CD4-positive, alpha-beta T cell (primary cell): ENCODE results near the gene SFT2D3. TPM values are rescaled to one million over a fixed set of nuclear protein-coding genes. Genes with fewer than 3 reads are reported as not detected.

Experiments
- ATAC-seq: fragments of 200-7000 bp; cut with Tn5 transposase; one replicate; pipeline ENCODE4 v1.10.0; 2022; ENCODE audit warnings: mild to moderate bottlenecking; ENCODE audit not compliant: poor library complexity
- CTCF ChIA-PET: fragments of 350-600 bp; sonication (Branson Sonifier 250); formaldehyde crosslinking; loops from one replicate; lab custom pipeline; 2021; ENCODE audit warnings: antibody characterized with exemption, inconsistent platforms; lab: Charles Lee
- POLR2A ChIA-PET: fragments of 350-600 bp; sonication (Branson Sonifier 250); formaldehyde crosslinking; loops from one replicate; lab custom pipeline; 2021; ENCODE audit warnings: antibody characterized with exemption, inconsistent platforms; lab: Charles Lee
- DNase-seq, 14 experiments: peaks; one replicate each; pipeline ENCODE4 v3.0.0-alpha.2; 2013 to 2020; ENCODE audit warnings: mixed read lengths in 2 of 14
- H3K27ac ChIP-seq, 2 donors: one replicate each; pipeline versions ENCODE4 v1.5.1 to v1.7.0; 2013; ENCODE audit warnings: low read length in 2 of 2, low read depth in 1 of 2, mild to moderate bottlenecking in 1 of 2
- H3K27me3 ChIP-seq, 2 experiments: 1 replicate in 1 of 2; 2 replicates in 1 of 2; pipeline versions ENCODE4 v1.6.1 to v1.7.0; 2013; ENCODE audit warnings: low read length in 2 of 2, control low read depth in 1 of 2, mild to moderate bottlenecking in 1 of 2, moderate library complexity in 1 of 2; ENCODE audit not compliant: insufficient read depth in 2 of 2, control insufficient read depth in 1 of 2
- H3K36me3 ChIP-seq: one replicate; pipeline ENCODE4 v1.6.1; 2013; ENCODE audit warnings: low read length, control low read depth; ENCODE audit not compliant: insufficient read depth
- H3K4me1 ChIP-seq: one replicate; pipeline ENCODE4 v1.6.1; 2013; ENCODE audit warnings: low read length, control low read depth; ENCODE audit not compliant: insufficient read depth
- H3K4me3 ChIP-seq: one replicate; pipeline ENCODE4 v1.5.1; 2013; ENCODE audit warnings: mild to moderate bottlenecking, low read length, moderate library complexity
- H3K9me3 ChIP-seq, 2 experiments: 1 replicate in 1 of 2; 2 replicates in 1 of 2; pipeline versions ENCODE4 v1.6.1 to v1.7.0; 2013; ENCODE audit warnings: low read length in 2 of 2, mild to moderate bottlenecking in 2 of 2, control low read depth in 1 of 2, moderate library complexity in 1 of 2; ENCODE audit not compliant: control insufficient read depth in 1 of 2, insufficient read depth in 1 of 2
- H3K27ac Mint-ChIP-seq: one replicate; pipeline ENCODE4 v1.8.0; 2020; ENCODE audit warnings: mixed read lengths
- H3K27me3 Mint-ChIP-seq: one replicate; pipeline ENCODE4 v1.8.0; 2021; ENCODE audit warnings: mixed read lengths
- H3K36me3 Mint-ChIP-seq: one replicate; pipeline ENCODE4 v1.8.0; 2021; ENCODE audit warnings: low read depth, mixed read lengths
- H3K4me1 Mint-ChIP-seq: one replicate; pipeline ENCODE4 v1.8.0; 2021; ENCODE audit warnings: low read depth, mixed read lengths
- H3K4me3 Mint-ChIP-seq: one replicate; pipeline ENCODE4 v1.8.0; 2020; ENCODE audit warnings: mild to moderate bottlenecking, mixed read lengths
- H3K9me3 Mint-ChIP-seq: one replicate; pipeline ENCODE4 v1.8.0; 2020; ENCODE audit warnings: mixed read lengths
- CTCF ChIP-seq: fragments of 200-600 bp; IDR thresholded peaks from one replicate; pipeline ENCODE4 v1.8.0; 2022; ENCODE audit warnings: antibody characterized with exemption, mild to moderate bottlenecking
- intact Hi-C, 2 experiments: fragments of 100-400 bp; cut with DNase I in 1 of 2; cut with micrococcal nuclease in 1 of 2; formaldehyde crosslinking; loops; one replicate each; pipeline versions ENCODE4 v1.15.1 to v1.9.0; 2023 to 2025; cut with DNase I, micrococcal nuclease
- total RNA-seq, 174 experiments: library from RNA in 2 of 174; stranded (reverse) in 2 of 174; gene quantifications; one replicate each; pipeline ENCODE4 v1.2.3 and lab custom pipeline; 2021 to 2026

The SFT2D3 gene
- total RNA-seq, 2 experiments from 2014 or later, result 8.5 to 8.9 TPM

GRCh38 chr2:127700527-127701192 is 637 bp upstream of the SFT2D3 start:
- Mint-ChIP-seq H3K4me1 (peaks cover 50% of the 10 kb centered on the region), H3K4me3 (peak overlapping the region; percentile 97), H3K27ac (peak overlapping the region; percentile 99), H3K36me3 (peaks cover 31% of the 10 kb centered on the region), H3K27me3 (no peaks in the 10 kb centered on the region), H3K9me3 (no peaks in the 10 kb centered on the region)
- ChIA-PET CTCF (no interaction called here), POLR2A (interaction anchor here (0.7 to 2.5 kb wide), 22 partner anchors 10 to 407 kb away, joined by 3 to 31 read pairs (median 7); partner anchors contain the start of genes ERCC3, IWS1, LIMS2 and POLR2D)
- peak overlapping the region; percentile 83 for H3K4me3 ChIP-seq
- intact Hi-C loops, result loop anchor here (2.0 to 5.0 kb wide), 8 partner anchors 58 to 392 kb away; partner anchors contain the start of genes IWS1 (in 2 of the 2), WDR33 (in 2 of the 2), POLR2D (in 1 of the 2) and SAP130 (in 1 of the 2)
- no peaks in the 10 kb centered on the region for H3K27me3 ChIP-seq
- peak; percentile 0 for ATAC-seq
- no peaks in the 10 kb centered on the region for H3K9me3 ChIP-seq
- H3K27ac ChIP-seq, result peak overlapping the region; percentile 82 to 94
- DNase-seq, result peak in 5 of 14 experiments; percentile 6 to 83 (median 43)
- peaks cover 6% of the 10 kb centered on the region for H3K36me3 ChIP-seq
- no peak for TF ChIP-seq CTCF
- H3K4me1 ChIP-seq, result peaks cover 34% of the 10 kb centered on the region

GRCh38 chr2:127701651-127702394 is 526 bp downstream of the SFT2D3 start:
- H3K36me3 Mint-ChIP-seq, result peaks cover 38% of the 10 kb centered on the region
- Histone ChIP-seq H3K4me3 (peak overlapping the region; percentile 83), H3K4me1 (peaks cover 36% of the 10 kb centered on the region), H3K27me3 (no peaks in the 10 kb centered on the region), H3K27ac (peak overlapping the region; percentile 82 to 86), H3K9me3 (no peaks in the 10 kb centered on the region), H3K36me3 (peaks cover 18% of the 10 kb centered on the region)
- intact Hi-C loops, result loop anchor here (2.0 to 5.0 kb wide), 9 partner anchors 60 to 390 kb away; partner anchors contain the start of genes IWS1 (in 2 of the 2), WDR33 (in 2 of the 2), POLR2D (in 1 of the 2) and SAP130 (in 1 of the 2)
- no peaks in the 10 kb centered on the region for H3K9me3 Mint-ChIP-seq
- peaks cover 50% of the 10 kb centered on the region for H3K4me1 Mint-ChIP-seq
- peak overlapping the region; percentile 99 for H3K27ac Mint-ChIP-seq
- TF ChIP-seq CTCF, result no peak
- CTCF ChIA-PET, result interaction anchor here (0.7 to 1.2 kb wide), 5 partner anchors 13 to 389 kb away, joined by 3 to 4 read pairs (median 3); partner anchors contain the start of gene UGGT1
- H3K4me3 Mint-ChIP-seq, result peak overlapping the region; percentile 97
- no peaks in the 10 kb centered on the region for H3K27me3 Mint-ChIP-seq
- DNase-seq, result peak; percentile 65 to 94 (median 77)
- POLR2A ChIA-PET, result interaction anchor here (0.6 to 2.5 kb wide), 39 partner anchors 9 to 620 kb away, joined by 3 to 31 read pairs (median 4); partner anchors contain the start of genes AMMECR1L, ERCC3, IWS1 and LIMS2
- peak; percentile 78 for ATAC-seq

- H3K4me1 ChIP-seq, result peaks cover 36% of the 10 kb centered on the region
- Mint-ChIP-seq H3K27ac (peak overlapping the region; percentile 90), H3K9me3 (no peaks in the 10 kb centered on the region), H3K36me3 (peaks cover 41% of the 10 kb centered on the region), H3K4me1 (peaks cover 50% of the 10 kb centered on the region), H3K4me3 (peak overlapping the region; percentile 82), H3K27me3 (no peaks in the 10 kb centered on the region)
- H3K36me3 ChIP-seq, result peaks cover 23% of the 10 kb centered on the region
- TF ChIP-seq CTCF, result no peak
- peak overlapping the region; percentile 63 for H3K4me3 ChIP-seq
- DNase-seq (no peak), ATAC-seq (no peak)
- H3K9me3 ChIP-seq, result no peaks in the 10 kb centered on the region
- ChIA-PET CTCF (interaction anchor here (0.7 to 1.2 kb wide), 5 partner anchors 13 to 388 kb away, joined by 3 to 4 read pairs (median 3); partner anchors contain the start of gene UGGT1), POLR2A (interaction anchor here (0.6 to 2.5 kb wide), 35 partner anchors 8 to 621 kb away, joined by 3 to 31 read pairs (median 5); partner anchors contain the start of genes AMMECR1L, ERCC3, IWS1 and LIMS2)
- peak overlapping the region; percentile 68 to 86 for H3K27ac ChIP-seq
- intact Hi-C loops, result loop anchor here (2.0 to 5.0 kb wide), 6 partner anchors 60 to 390 kb away; partner anchors contain the start of genes IWS1 (in 1 of the 2), POLR2D (in 1 of the 2), SAP130 (in 1 of the 2) and UGGT1 (in 1 of the 2)
- H3K27me3 ChIP-seq, result no peaks in the 10 kb centered on the region
These were observed 1.2 kb downstream of the SFT2D3 start for GRCh38 chr2:127702395-127703009.
